ENCODE results near the gene PRG3.

Gene PRG3, protein sequence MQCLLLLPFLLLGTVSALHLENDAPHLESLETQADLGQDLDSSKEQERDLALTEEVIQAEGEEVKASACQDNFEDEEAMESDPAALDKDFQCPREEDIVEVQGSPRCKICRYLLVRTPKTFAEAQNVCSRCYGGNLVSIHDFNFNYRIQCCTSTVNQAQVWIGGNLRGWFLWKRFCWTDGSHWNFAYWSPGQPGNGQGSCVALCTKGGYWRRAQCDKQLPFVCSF

DNA sequence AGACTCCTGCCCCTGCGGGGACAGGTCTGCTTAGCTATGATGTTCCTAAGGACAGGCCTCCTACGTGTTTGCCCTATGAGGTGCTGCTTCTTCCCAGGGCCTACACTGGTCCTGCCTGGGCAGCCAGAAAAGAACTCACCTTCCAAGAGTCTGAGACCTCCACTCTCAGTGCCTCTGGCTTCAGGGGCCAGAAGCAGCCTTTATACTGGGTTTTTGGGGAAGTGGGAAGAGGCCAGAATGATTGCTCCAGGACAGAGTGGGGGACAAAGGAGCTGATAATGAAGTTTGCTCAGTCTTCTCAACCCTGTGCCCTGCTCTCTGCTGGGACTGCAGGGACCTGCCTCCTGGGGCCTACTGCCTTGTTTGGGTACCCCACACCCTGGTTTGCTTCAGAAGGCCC is at the start of gene PRG3:
Gene PRG3 (minus strand): TSS at position 176 of the 400 bp plus-strand sequence. CDS start 442 bp downstream, outside the sequence.
- DNase-seq: no peak

DNA sequence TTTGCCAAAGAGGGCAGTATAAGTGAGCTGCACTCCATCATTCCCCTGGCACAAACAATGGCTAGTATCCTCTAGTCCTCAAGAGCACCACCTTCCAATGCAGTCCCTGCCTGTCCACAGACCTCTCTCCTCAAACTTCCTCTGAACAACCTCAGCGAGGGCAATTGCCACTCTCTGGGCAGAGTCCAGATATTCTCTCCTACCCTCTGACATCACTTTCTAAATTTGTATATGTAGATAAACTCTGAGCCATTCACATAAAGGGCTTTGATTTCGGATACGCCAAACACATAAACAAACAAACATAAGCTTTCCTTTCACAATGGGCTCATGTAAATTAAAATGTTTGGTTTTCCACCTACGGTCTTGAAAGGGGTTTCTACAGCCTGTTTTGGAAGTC is 49.0 kb upstream of the PRG3 start:
- DNase-seq: no peak

DNA sequence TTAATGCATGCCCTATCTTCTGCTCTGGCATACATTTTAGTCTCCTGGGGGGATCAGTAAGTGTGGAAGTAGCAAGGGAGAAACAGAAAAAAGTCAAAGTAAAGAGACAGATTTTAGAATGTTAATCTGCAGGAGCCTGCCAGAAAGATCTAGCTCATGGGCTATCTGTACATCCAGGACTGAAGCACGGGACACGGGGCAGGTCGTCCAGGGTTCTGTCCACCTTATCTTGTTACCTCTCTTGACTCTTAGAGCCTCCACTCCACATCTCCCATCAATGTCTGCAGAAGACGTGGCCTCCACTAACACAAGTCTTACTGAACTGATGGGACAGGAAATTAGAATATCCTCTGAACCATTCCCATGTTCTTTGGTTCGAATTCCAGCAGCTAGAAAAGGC is 47.7 kb upstream of the PRG3 start:
- DNase-seq: no peak

DNA sequence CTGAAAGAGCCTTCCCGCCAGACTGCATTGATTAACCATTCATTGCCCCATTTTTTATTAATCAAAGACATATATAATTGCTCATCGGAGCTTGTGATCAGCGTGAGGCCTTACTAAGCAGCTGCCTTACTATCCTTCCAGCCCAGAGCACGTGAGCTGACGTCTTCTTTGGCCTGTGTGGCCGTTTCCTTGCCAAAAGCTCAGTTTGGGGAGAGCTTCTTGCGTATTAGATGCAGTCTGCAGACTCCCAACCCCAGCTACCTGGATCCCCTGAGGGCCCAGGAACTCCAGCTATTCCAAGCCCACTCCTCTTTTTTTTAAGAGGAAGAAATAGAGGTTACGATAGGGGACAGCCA is 46.8 kb upstream of the PRG3 start:
- no peak for DNase-seq

DNA sequence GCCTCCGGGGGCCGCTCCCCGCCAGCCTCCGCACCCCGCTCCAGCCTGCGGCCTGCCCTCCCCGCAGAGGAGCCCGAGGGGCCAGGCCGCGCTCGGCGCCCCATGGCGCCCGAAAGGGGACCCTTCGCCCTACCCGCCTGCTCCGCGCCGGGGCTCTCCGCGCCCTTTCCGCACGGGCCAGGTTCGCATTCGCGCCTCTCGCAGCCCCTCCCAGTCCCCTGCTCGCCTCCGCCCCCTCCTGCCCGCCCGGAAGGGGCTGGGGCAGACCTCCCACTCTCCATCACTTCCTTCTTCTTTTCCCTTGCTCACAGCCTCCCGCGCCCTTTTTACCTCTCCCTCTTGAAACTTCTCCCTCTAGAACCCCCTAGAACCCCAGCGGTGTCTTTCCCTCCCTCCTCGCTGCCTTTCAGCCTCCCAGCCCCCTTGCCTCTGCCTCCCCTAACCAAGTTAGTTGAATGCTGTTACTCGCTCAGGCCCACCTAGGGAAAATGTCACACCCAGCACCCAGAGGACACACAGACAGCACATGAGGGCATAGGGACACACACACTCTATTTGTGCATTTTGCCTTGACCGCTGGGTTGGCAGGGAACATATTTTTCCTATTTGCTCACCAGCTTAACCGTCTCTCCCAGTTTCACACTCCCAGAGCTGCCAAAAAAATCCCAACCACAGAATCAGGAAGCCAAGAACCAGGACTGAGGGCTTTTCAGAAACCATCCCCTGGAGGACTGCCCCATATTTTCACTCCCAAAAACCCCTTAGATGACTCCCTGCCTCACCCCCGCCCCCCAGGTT is 46.2 kb upstream of the PRG3 start, which contains the start of gene SLC43A3:
Gene SLC43A3 (minus strand): TSS at position 193 of the 798 bp plus-strand sequence. CDS start 949 bp downstream, outside the sequence.
- DNase-seq: peak; percentile 86

DNA sequence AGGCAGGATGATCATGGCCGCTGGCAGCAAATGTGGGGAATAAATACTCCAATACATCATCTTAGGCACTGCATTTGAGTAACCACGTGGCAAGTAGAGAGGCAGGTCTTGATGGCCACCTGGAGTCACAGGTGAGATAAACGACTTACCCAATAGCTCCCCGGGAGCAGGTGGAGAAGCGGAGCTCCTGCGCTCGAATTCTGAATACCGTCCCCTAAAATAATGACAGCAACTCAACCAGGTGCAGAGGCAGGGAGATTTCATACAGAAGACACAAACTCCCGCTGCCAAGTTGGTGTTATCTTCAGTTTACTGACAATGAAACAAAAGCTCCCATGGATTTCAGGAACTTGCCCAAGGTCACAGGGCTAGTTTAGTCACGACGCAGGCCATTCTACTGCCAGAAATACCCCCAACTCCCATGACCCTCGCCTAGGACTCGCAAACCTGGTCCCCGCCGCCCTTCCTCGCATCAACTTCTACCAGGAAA is 45.5 kb upstream of the PRG3 start:
- DNase-seq: peak; percentile 25

DNA sequence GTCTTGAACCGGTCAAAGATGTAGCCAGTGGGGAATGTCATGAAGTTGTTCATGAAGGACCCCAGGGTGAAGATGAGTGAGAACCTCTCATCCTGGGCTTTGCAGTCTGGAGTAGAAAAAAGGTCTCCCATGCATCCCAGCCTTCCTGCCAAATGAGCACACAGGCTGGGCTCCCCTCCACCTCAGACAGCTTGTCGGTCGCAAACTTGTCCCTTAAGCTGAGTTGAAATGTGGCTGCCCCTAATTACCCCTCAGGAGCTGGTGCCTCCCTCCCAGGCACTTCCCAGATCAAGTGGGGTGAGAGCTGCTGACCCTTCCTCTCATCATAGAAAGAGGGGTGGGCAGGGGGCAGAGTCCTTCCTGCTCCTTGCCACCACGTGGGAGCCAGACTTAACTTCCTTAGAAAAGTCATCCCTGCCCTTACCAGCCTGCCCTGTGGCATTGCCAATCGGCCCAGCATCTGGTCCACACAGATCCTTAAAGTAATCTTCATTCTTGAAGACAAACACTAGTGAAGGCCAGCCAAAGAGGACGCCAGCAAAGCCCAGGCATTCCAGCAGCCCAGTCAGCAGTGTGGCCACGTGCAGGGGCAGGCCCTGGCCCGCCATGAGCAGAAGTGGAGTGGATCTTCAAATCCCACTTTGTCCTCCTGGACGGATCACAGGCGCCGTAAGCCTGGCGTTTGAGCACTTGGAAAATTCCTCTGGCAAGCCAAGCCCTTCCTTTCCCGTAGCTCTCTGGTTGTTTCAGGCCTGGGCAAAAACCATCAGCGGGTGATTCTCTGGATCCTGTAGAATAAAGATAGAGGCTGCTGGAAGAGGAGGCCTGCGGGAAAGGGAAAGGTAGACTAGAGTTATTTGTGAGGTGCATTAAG is 44.9 kb upstream of the PRG3 start:
- DNase-seq: peak; percentile 21

DNA sequence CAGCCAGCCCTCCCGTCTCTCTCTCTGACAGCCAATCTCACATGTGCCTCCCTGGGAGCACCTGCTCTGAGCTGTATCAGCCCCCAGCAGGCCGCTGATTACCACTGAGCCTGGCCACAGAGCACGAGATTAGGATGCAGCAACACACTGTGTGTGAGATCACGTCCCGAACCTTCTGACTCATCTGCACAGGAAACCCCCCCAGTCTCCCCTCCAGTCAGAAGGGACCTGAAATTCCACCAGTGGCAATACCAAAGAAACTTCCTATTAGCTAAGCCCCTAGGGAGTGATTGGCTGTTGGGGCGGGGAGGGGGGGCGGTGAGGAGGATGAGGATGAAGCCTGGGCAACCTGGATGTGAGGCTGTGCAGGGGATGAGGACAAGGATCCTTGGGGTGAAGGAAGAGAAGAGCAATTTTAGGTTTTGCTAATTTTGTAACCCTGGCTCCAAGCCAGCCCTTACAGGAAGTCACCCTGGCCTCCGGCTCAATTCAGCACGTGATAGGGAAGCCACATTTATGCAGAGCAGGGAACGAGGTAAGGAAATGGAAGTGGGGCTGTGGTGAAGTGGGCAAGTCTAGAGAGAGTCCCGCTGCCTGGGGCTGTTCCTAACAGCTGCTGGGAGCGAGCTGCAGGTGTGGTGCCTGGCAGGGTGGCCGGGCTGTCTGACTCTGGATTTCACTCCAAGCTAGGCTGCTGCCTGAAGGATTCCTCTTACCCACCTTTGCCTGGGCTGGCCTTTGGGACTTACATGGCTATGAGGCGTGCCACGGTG is 44.0 kb upstream of the PRG3 start:
- peak; percentile 88 for DNase-seq

DNA sequence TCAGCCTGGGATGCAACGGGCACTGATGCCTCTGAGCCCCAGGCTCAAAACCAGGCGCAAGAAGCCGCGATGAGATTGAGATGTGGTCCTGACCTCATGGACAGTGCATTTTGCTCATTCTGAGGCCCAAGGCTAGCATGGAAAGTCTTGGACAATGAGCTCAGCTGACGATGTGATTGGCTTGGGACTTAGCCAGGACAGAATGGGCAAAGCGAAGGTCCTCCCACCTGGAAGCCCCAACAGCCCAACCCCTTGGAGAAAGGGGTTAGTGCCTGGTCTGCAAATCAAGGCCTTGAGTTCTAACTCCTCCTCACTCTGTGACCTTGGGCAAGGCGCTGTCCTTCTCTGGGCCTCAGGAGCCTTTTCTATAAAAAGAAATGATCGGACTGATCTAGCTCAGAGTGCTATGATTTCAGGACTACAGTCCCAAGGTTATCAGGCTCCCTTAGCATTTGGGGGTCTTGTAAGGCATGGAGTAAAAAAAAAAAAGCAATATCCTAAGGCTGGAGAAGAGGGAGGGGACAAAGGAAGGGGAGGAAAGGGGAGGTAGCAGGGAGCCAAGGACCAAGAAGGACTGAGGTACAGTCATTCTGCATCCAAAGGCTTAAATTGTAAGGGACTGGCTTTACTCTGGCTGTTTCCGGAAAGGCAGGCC is 43.3 kb upstream of the PRG3 start:
- no peak for DNase-seq

DNA sequence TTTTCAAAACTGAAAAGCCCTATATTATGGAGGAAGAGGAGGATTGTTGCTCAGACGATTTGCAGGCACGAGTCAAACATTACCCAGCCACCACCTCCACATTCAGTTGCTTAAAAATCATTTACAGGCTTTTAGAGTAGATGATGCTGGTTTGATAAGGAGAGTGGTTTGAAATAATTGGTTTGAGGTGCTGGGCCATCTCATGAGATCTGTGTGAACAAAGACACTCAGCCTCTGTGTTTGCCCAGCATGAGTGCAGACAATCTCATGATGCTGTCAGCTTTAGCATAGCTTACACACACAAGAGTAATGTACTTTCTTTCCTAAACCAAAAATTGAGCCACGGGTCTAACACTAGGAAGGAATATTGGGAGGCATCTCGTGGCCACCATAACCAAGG is 41.7 kb upstream of the PRG3 start:
- no peak for DNase-seq

DNA sequence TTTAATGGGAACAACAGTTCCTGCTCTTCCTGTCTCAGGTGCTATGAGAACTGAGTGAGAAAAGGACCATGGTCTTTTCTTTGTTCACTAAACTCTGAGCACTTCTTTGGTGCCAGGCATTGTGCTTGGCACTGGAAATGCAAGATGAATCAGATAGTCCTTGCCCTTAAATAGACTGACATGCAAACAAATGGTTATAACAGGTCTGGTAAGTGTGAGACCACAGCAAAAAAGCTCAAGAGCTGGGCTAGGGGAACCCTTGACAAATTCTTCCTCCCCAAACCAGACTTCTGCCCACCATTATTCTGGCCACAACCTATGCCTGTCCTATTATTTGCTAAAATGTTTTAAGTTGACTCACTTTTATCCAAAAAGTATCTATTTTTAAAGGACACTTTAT is 40.9 kb upstream of the PRG3 start:
- DNase-seq: no peak

DNA sequence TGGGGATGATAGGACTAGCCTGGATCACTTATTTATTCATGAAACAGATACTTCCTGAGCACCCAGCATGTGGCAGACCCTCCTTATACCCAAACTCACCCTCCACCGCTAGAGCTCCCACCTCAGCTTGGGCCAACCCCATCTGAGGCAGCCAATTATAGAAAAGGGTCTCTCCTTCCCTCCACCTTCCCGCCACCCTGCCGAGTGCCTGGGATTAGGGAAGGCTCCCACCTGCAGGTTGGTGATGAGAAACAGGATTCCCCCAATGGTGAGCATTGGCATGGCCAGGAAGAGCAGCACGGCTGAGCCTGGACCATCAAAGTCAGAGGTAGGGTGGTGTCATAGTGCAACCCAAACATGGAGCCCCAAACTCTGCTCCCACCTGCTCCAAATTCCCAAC is 40.1 kb upstream of the PRG3 start:
- no peak for DNase-seq

DNA sequence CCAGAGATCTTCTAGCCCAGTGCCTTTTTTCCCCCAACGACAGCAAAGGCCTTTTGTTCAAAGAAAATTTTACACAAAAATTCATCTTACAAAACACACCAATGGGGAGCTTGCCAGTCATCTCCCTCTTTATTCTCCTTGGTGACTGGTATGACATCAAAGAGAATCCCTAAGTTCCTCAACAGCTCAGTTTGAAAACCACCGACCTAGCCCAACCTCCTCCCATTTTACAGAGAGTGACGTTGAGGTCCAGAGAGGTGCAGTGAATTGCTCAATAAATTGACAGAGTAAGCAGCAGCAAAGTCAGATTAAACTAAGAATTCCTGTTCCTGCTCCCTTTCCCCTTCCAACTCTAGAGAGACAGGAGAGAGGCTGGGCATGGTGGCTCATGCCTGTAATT is 38.2 kb upstream of the PRG3 start:
- no peak for DNase-seq

DNA sequence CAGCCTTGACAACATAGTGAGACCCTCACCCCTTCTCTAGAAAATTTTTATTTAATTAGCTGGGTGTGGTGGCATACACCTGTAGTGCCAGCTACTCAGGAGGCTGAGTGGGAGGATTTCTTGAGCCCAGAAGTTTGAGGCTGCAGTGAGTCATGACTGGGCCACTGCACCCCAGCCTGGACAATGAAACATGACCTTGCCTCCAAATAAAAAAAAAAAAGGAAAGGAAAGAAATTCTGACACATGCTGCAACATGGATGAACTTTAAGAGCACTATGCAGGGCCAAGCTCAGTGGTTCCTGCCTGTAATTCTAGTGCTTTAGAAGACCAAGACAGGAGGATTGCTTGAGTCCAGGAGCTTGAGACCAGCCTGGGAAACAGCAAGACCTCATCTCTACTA is 37.2 kb upstream of the PRG3 start:
- no peak for DNase-seq

DNA sequence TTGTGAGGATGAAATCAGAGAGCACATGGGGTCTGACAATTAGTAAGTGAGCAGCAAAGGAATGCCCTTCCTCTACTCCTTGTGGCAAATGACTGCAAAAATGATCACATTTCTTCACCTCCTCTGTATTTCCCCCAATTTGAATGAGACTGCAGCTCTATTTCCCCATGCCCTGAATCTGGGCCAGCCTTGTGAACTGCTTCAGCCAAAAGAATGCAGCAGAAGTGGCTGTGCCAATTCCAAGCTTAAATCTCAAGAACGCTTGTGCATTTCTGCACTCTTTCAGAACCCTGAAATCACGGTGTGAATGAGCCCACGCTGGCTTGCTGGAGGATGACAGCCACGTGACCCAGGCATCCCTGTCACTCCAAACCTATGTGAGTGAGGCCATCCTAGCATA is 36.1 kb upstream of the PRG3 start:
- no peak for DNase-seq

DNA sequence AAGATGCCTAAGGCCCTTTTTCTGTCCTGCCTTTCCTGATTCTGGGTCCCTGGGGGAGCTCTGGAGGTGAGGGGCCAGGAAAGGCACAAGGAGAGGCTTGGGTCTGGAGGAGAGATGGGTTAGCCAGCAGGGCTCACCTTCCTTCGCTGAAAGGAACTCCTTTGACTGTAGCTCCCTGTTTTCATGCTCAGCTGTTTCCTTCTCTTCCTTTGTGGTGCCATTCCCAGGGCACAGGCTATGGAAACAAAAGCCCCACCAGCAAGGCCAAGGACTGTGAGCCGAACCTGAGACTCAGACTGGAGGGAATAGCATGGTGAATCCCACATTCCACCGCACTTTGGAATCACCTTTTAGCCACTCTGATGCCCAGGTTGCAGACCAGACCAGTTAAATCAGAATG is 35.5 kb upstream of the PRG3 start:
- DNase-seq: no peak

DNA sequence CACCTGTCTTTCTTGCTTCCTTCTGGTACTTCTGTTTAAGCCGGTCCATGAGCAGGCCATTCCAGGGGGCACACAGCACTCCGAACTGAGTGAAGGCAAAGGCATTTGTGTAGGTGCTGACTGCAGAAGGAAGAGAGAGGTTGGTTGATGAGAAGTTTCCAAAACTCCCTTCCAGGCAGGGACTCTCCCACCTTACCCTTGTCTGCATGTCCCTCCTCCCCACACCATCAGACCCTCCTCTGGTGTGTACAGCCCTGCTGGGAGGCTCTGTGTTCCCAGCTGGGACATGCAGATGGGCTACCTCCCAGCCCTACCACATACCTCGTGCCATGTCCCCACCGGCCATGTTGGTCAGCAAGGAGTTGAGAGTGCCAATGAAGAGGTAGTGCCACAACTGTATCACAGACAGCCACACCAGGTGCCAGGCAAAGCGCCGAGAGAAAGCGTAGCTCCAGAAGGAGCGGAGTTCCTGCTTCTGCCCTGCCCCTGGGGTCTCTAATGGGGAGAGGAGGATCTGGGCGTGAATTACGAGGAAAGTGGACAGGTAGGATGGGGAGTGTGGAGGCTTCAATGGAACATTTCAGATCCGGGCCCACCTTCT is 33.8 kb upstream of the PRG3 start:
- DNase-seq: no peak

DNA sequence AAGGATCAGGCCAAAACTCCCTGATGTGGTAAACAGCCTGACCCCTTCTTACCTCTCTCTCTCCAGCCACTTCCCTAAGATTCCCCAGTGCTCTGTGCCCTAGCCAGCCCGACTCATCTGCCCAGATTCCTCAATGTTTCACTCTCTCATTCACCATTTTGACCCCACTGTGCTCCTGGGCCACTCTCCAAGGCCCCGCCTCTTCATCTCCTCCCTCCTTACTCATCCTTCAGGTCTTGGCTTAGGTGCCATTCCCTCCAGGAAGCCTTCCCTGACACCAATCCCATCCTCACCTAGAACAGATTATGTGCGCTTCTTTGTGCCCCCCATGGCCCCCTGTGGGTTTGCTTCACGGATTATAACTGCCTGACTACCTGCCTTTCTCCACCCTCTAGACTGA is 32.7 kb upstream of the PRG3 start:
- DNase-seq: no peak

DNA sequence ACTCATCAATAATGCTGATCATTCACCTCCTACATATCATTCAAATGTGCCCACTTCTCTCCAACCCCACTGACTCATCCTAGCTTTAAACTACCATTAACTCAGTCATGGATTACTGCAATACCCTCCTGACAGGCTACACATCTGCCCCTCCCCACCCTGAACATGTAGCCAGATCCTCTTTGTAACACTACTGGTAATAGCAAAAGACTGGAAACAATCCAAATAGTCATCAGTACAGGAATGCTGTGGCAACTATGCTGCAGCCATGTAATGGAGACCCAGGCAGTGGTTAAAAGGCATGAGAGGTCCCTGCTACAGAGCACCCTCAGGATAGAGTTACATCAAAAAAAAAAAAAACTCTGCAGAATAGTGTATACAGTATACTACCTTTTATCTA is 29.3 kb upstream of the PRG3 start:
- no peak for DNase-seq

DNA sequence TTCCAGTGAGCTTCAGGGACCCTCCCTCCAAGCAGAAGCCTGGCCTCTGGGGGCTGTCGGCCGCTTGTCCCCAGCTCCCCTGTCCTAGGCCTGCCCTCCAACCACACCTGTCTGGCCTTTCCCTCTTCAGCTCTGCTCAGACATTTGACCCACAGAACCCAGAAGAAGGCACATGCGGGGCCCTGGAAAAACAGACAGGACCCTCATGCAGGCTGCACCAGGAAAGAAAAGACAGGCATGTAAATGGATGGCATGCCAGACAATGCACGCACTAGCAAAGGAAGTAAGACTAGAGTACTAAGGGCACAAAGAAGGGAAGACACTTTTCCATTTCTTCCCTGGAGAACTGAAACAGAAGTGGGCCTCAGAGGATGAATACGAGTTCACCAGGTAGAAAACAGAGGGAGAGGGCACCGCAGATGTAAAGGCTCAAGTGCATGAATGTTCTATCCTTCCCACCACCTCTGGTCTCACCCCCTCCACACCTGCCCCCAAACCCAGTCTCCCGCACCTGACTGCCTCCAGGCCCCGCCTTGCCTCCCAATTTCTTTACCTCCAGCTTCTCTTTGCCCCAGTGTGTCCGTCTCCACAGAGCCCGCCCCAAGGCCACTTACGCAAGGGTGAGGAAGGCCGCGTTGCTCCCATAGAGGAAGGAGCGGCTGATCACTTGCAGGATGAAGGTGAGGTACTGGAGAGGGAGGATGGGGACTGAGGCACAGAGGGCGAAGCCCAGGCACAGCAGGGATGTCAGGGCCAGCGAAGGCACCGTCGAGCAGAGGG is 28.6 kb upstream of the PRG3 start:
- no peak for DNase-seq

DNA sequence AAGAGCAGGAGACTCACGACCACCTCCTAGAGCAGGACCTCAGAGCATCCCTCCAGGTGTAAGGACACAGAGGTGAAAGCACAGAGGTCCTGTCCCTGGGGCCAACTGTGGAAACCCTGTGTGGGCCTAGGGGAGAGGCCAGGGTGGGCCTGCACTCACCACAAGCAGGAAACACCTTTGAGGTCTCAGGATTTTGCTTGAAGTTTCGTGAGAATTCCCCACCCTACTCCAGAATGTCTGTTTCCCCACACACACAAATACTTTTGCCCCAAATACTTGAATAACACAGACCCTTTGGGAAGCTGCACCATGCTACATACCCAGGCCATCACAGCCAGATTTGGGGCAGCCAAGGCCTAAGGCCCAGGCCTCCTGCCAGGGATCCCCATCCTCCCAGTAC is 27.8 kb upstream of the PRG3 start:
- DNase-seq: no peak

All from activated naive CD4-positive, alpha-beta T cell treated with anti-CD3 and anti-CD28 coated beads, Interleukin-2, amount 50 U/mL, for 16 hours (primary cell).